Measurements from ENCODE around the gene CCM2L. TPM values are rescaled to one million over a fixed set of nuclear protein-coding genes. Genes with fewer than 3 reads are reported as not detected.

Gene CCM2L
- total RNA-seq, 4 donors from 2014 or later, result 0.88 to 8.3 (median 3.9) TPM

- no peak overlapping the region for H3K27ac ChIP-seq
- peak overlapping the region in 3 of 4 donors; percentile 19 to 29 (median 19) for H3K4me3 ChIP-seq
- H3K27me3 ChIP-seq, result peaks cover 0 to 5% of the 10 kb centered on the region in 2 donors
- H3K4me1 ChIP-seq, result peaks cover 0 to 4% (median 0%) of the 10 kb centered on the region in 4 donors
- H3K9me3 ChIP-seq, result no peaks in the 10 kb centered on the region
- no peaks in the 10 kb centered on the region for H3K36me3 ChIP-seq
- DNase-seq, result peak; percentile 36 to 75 (median 72)
- TF ChIP-seq CTCF (IDR thresholded peaks at IDR 0.05) (no peak), POLR2A (IDR thresholded peaks at IDR 0.05) (no peak)
Measured at GRCh38 chr20:31968291-31969126, 41.7 kb upstream of the CCM2L start.

GRCh38 chr20:31969991-31970390 is 40.2 kb upstream of the CCM2L start:
- Histone ChIP-seq H3K27me3 (peaks cover 0 to 5% of the 10 kb centered on the region in 2 donors), H3K27ac (no peak overlapping the region), H3K9me3 (no peaks in the 10 kb centered on the region), H3K4me3 (no peak overlapping the region), H3K4me1 (peaks cover 0 to 4% (median 0%) of the 10 kb centered on the region in 4 donors), H3K36me3 (no peaks in the 10 kb centered on the region)
- no peak for DNase-seq
- TF ChIP-seq CTCF (IDR thresholded peaks at IDR 0.05) (no peak), POLR2A (IDR thresholded peaks at IDR 0.05) (no peak)

- TF ChIP-seq POLR2A (IDR thresholded peaks at IDR 0.05) (no peak), CTCF (IDR thresholded peaks at IDR 0.05) (no peak)
- H3K27me3 ChIP-seq, result no peaks in the 10 kb centered on the region
- H3K4me1 ChIP-seq, result peaks cover 0 to 4% (median 0%) of the 10 kb centered on the region in 4 donors
- no peak for DNase-seq
- H3K9me3 ChIP-seq, result no peaks in the 10 kb centered on the region
- H3K27ac ChIP-seq, result no peak overlapping the region
- H3K4me3 ChIP-seq, result no peak overlapping the region
- no peaks in the 10 kb centered on the region for H3K36me3 ChIP-seq
Measured at GRCh38 chr20:31972471-31973021, 37.7 kb upstream of the CCM2L start.

- Histone ChIP-seq H3K27me3 (no peaks in the 10 kb centered on the region), H3K4me3 (no peak overlapping the region), H3K36me3 (no peaks in the 10 kb centered on the region), H3K9me3 (no peaks in the 10 kb centered on the region), H3K27ac (no peak overlapping the region), H3K4me1 (no peaks in the 10 kb centered on the region)
- DNase-seq, result no peak
- TF ChIP-seq POLR2A (IDR thresholded peaks at IDR 0.05) (no peak), CTCF (IDR thresholded peaks at IDR 0.05) (no peak)
Measured at GRCh38 chr20:31974296-31974695, 35.9 kb upstream of the CCM2L start.

GRCh38 chr20:31974951-31975487 is 35.2 kb upstream of the CCM2L start:
- H3K27ac ChIP-seq, result no peak overlapping the region
- no peaks in the 10 kb centered on the region for H3K27me3 ChIP-seq

More at GRCh38 chr20:31974951-31975487, 35.2 kb upstream of the CCM2L start:
- no peak for TF ChIP-seq CTCF (IDR thresholded peaks at IDR 0.05)
- TF ChIP-seq POLR2A (IDR thresholded peaks at IDR 0.05), result no peak
- no peaks in the 10 kb centered on the region for H3K4me1 ChIP-seq
- H3K36me3 ChIP-seq, result no peaks in the 10 kb centered on the region
- H3K9me3 ChIP-seq, result no peaks in the 10 kb centered on the region
- no peak overlapping the region for H3K4me3 ChIP-seq
- DNase-seq, result no peak
